H1 (cell line): ENCODE results near the gene ARHGAP10. TPM values are rescaled to one million over a fixed set of nuclear protein-coding genes. Genes with fewer than 3 reads are reported as not detected.

Experiments used
- CTCF ChIA-PET: fragments of 300-600 bp; sonication (Branson Sonifier 250); formaldehyde crosslinking; loops from one replicate; lab custom pipeline; 2021; ENCODE audit not compliant: partially characterized antibody; lab: Charles Lee
- POLR2A ChIA-PET: fragments of 300-600 bp; sonication (Branson Sonifier 250); formaldehyde crosslinking; loops from one replicate; lab custom pipeline; 2021; ENCODE audit warnings: inconsistent platforms; ENCODE audit not compliant: partially characterized antibody; lab: Charles Lee
- DNase-seq, 2 experiments: peaks; one replicate each; pipeline versions ENCODE4 v3.0.0 to v3.0.0-alpha.2; 2010 to 2022; ENCODE audit warnings: low spot score in 2 of 2, low read depth in 1 of 2, mixed read lengths in 1 of 2
- FAIRE-seq: peaks from 2 replicates; lab custom pipeline; 2011; peaks lifted over from hg19 to GRCh38; lab: Jason Lieb, UNC
- H2AFZ ChIP-seq: 2 replicates; pipeline ENCODE4 v1.8.1; 2012; ENCODE audit warnings: low read length, inconsistent platforms
- H2AK5ac ChIP-seq: 2 replicates; pipeline ENCODE4 v1.6.1; 2013; ENCODE audit warnings: low read depth, low read length
- H2BK120ac ChIP-seq: replicated peaks from 2 replicates; pipeline ENCODE3; 2013; ENCODE audit warnings: low read depth, low read length, inconsistent platforms
- H2BK12ac ChIP-seq: 2 replicates; pipeline ENCODE4 v1.6.1; 2013; ENCODE audit warnings: low read depth, low read length
- H2BK15ac ChIP-seq: 2 replicates; pipeline ENCODE4 v1.6.1; 2013; ENCODE audit warnings: low read length
- H2BK20ac ChIP-seq: 2 replicates; pipeline ENCODE4 v1.6.1; 2013; ENCODE audit warnings: low read length
- H2BK5ac ChIP-seq: 2 replicates; pipeline ENCODE4 v1.6.1; 2013; ENCODE audit warnings: low read depth, low read length
- H3K14ac ChIP-seq: 2 replicates; pipeline ENCODE4 v1.6.1; 2013; ENCODE audit warnings: inconsistent platforms; ENCODE audit not compliant: insufficient read length
- H3K18ac ChIP-seq: 2 replicates; pipeline ENCODE4 v1.6.1; 2013; ENCODE audit warnings: low read length; ENCODE audit errors: extremely low read depth
- H3K23ac ChIP-seq: 2 replicates; pipeline ENCODE4 v1.6.1; 2013; ENCODE audit warnings: inconsistent platforms; ENCODE audit not compliant: insufficient read length
- H3K23me2 ChIP-seq: 2 replicates; pipeline ENCODE4 v1.6.1; 2013; ENCODE audit warnings: low read depth, low read length
- H3K27ac ChIP-seq: 2 replicates; pipeline ENCODE4 v1.6.1; 2011; ENCODE audit warnings: low read depth, low read length, inconsistent platforms
- H3K27me3 ChIP-seq, 4 experiments: replicated peaks in 1 of 4; 1 replicate in 1 of 4; 2 replicates in 3 of 4; pipeline versions ENCODE4 v1.6.1 to v1.8.1; 2011 to 2013; ENCODE audit warnings: low read length in 3 of 4, mild to moderate bottlenecking in 3 of 4, inconsistent platforms in 2 of 4, mixed read lengths in 2 of 4, moderate library complexity in 1 of 4; ENCODE audit not compliant: control insufficient read depth in 3 of 4, insufficient read depth in 3 of 4; ENCODE audit errors: extremely low read depth in 1 of 4
- H3K36me3 ChIP-seq, 4 experiments: 2 replicates each; pipeline versions ENCODE4 v1.6.1 to v1.8.1; 2011 to 2013; ENCODE audit warnings: mild to moderate bottlenecking in 4 of 4, low read length in 3 of 4, moderate library complexity in 2 of 4, control low read depth in 1 of 4, inconsistent platforms in 1 of 4; ENCODE audit not compliant: insufficient read depth in 4 of 4, control insufficient read depth in 2 of 4
- H3K4ac ChIP-seq: replicated peaks from 2 replicates; pipeline ENCODE3; 2013; ENCODE audit warnings: low read length, low read depth, mixed read lengths, inconsistent platforms; ENCODE audit not compliant: insufficient read length
- H3K4me1 ChIP-seq, 4 experiments: replicated peaks in 1 of 4; 1 replicate in 1 of 4; 2 replicates in 3 of 4; pipeline versions ENCODE4 v1.6.1 to v1.8.1; 2011 to 2013; ENCODE audit warnings: low read length in 3 of 4, inconsistent platforms in 2 of 4, mixed read lengths in 1 of 4; ENCODE audit not compliant: insufficient read depth in 4 of 4, control insufficient read depth in 3 of 4
- H3K4me2 ChIP-seq, 2 experiments: 2 replicates each; pipeline versions ENCODE4 v1.6.1 to v1.8.1; 2011 to 2013; ENCODE audit warnings: low read depth in 2 of 2, low read length in 2 of 2, control low read depth in 1 of 2, inconsistent platforms in 1 of 2, mild to moderate bottlenecking in 1 of 2; ENCODE audit not compliant: insufficient read depth in 1 of 2
- H3K4me3 ChIP-seq, 4 experiments: fragments of 200-600, 300-600 bp in 1 of 4; sonication (generic), shearing (Covaris generic), sonication (Bioruptor Twin) in 1 of 4; 2 replicates each; pipeline versions ENCODE4 v1.5.1 to v1.8.1; 2011 to 2016; ENCODE audit warnings: low read length in 4 of 4, low read depth in 3 of 4, control low read depth in 2 of 4, inconsistent platforms in 2 of 4, mild to moderate bottlenecking in 2 of 4, mixed read lengths in 1 of 4, moderate library complexity in 1 of 4; ENCODE audit not compliant: insufficient read depth in 2 of 4; ENCODE audit errors: extremely low read depth in 1 of 4
- H3K56ac ChIP-seq: replicated peaks from 2 replicates; pipeline ENCODE3; 2013; ENCODE audit warnings: low read depth, mild to moderate bottlenecking, mixed read lengths, low read length, inconsistent platforms; ENCODE audit not compliant: insufficient read length
- H3K79me1 ChIP-seq: 2 replicates; pipeline ENCODE4 v1.6.1; 2013; ENCODE audit warnings: low read depth, low read length, control low read depth
- H3K79me2 ChIP-seq, 2 experiments: 2 replicates each; pipeline versions ENCODE4 v1.6.1 to v1.8.1; 2012 to 2013; ENCODE audit warnings: low read length in 2 of 2, mild to moderate bottlenecking in 2 of 2, inconsistent platforms in 1 of 2; ENCODE audit not compliant: insufficient read depth in 2 of 2, control insufficient read depth in 1 of 2
- H3K9ac ChIP-seq, 4 experiments: replicated peaks in 1 of 4; 1 replicate in 1 of 4; 2 replicates in 3 of 4; pipeline versions ENCODE4 v1.6.1 to v1.8.1; 2011 to 2013; ENCODE audit warnings: low read depth in 3 of 4, low read length in 3 of 4, control low read depth in 2 of 4, mild to moderate bottlenecking in 2 of 4, moderate library complexity in 2 of 4, inconsistent platforms in 1 of 4; ENCODE audit errors: extremely low read depth in 1 of 4
- H3K9me3 ChIP-seq, 2 experiments: 2 replicates each; pipeline versions ENCODE4 v1.6.1 to v1.8.1; 2012 to 2013; ENCODE audit warnings: mild to moderate bottlenecking in 2 of 2, moderate library complexity in 2 of 2, control low read depth in 1 of 2, inconsistent platforms in 1 of 2, low read depth in 1 of 2, low read length in 1 of 2, mixed read lengths in 1 of 2; ENCODE audit not compliant: insufficient read depth in 2 of 2
- H4K20me1 ChIP-seq, 2 experiments: replicated peaks in 1 of 2; 2 replicates each; pipeline versions ENCODE3 to v1.8.1; 2011 to 2013; ENCODE audit warnings: inconsistent platforms in 2 of 2, low read length in 2 of 2, mild to moderate bottlenecking in 1 of 2; ENCODE audit not compliant: insufficient read depth in 2 of 2, control insufficient read depth in 1 of 2
- H4K5ac ChIP-seq: 2 replicates; pipeline ENCODE4 v1.6.1; 2013; ENCODE audit warnings: low read length, low read depth, mixed read lengths, inconsistent platforms; ENCODE audit not compliant: insufficient read length
- H4K8ac ChIP-seq: 2 replicates; pipeline ENCODE4 v1.8.0; 2013; ENCODE audit warnings: mild to moderate bottlenecking, moderate library complexity, low read length, inconsistent platforms; ENCODE audit not compliant: insufficient read depth; ENCODE audit errors: extremely low read depth
- H4K91ac ChIP-seq: replicated peaks from 2 replicates; pipeline ENCODE3; 2013; ENCODE audit warnings: low read length, mixed read lengths, inconsistent platforms; ENCODE audit not compliant: insufficient read length
- ASH2L ChIP-seq: fragments of 200-600, 300-600 bp; sonication (generic); IDR thresholded peaks from one replicate; pipeline ENCODE4 v1.7.1; 2017; ENCODE audit warnings: low read length
- BRCA1 ChIP-seq: IDR thresholded peaks from 2 replicates; pipeline ENCODE4 v1.6.1; 2012; ENCODE audit warnings: low read depth, low read length, improper control_type of control experiment
- E2F6 ChIP-seq: IDR thresholded peaks from 2 replicates; pipeline ENCODE4 v1.6.1; 2012; ENCODE audit warnings: inconsistent platforms
- HDAC2 ChIP-seq, 2 experiments: fragments of 300-600 bp in 1 of 2; sonication (generic) in 1 of 2; IDR thresholded peaks; 2 replicates each; pipeline ENCODE4 v1.6.1; 2011 to 2012; ENCODE audit warnings: low read depth in 2 of 2, low read length in 2 of 2, mild to moderate bottlenecking in 2 of 2, moderate library complexity in 2 of 2, borderline replicate concordance in 1 of 2, inconsistent platforms in 1 of 2
- KDM1A ChIP-seq: fragments of 200-600, 300-600 bp; sonication (generic); IDR thresholded peaks from 2 replicates; pipeline ENCODE4 v1.7.1; 2016; ENCODE audit warnings: mild to moderate bottlenecking, low read length, borderline replicate concordance
- NANOG ChIP-seq: IDR thresholded peaks from 2 replicates; pipeline ENCODE4 v1.6.1; 2011; ENCODE audit warnings: low read length, low read depth, mild to moderate bottlenecking, inconsistent platforms; ENCODE audit not compliant: insufficient read depth, poor library complexity, severe bottlenecking
- RAD21 ChIP-seq, 2 experiments: IDR thresholded peaks in 1 of 2; conservative IDR thresholded peaks in 1 of 2; 2 replicates each; pipeline ENCODE4 v1.6.1; 2011; ENCODE audit warnings: low read depth in 2 of 2, low read length in 2 of 2, improper control_type of control experiment in 1 of 2, inconsistent platforms in 1 of 2, mild to moderate bottlenecking in 1 of 2, moderate library complexity in 1 of 2
- RXRA ChIP-seq: IDR thresholded peaks from 2 replicates; pipeline ENCODE4 v1.6.1; 2011; ENCODE audit warnings: low read depth, mild to moderate bottlenecking, low read length, moderate library complexity; ENCODE audit not compliant: insufficient read depth
- SP2 ChIP-seq: IDR thresholded peaks from 2 replicates; pipeline ENCODE4 v1.6.1; 2012; ENCODE audit warnings: mild to moderate bottlenecking, low read length, inconsistent platforms
- TBP ChIP-seq: IDR thresholded peaks from 2 replicates; pipeline ENCODE4 v1.6.1; 2011; ENCODE audit warnings: low read depth, low read length, improper control_type of control experiment
- USF2 ChIP-seq: IDR thresholded peaks from 2 replicates; pipeline ENCODE4 v1.6.1; 2011; ENCODE audit warnings: low read length, improper control_type of control experiment
- YY1 ChIP-seq: IDR thresholded peaks from 2 replicates; pipeline ENCODE4 v1.6.1; 2011; ENCODE audit warnings: low read depth, mild to moderate bottlenecking, low read length
- WGBS, 2 experiments: shearing (Covaris generic) in 1 of 2; methylation state at CpG; one replicate each; pipeline versions ENCODE4 v1.1.6 to v1.1.7; 2013 to 2015; ENCODE audit warnings: low lambda C conversion rate in 2 of 2, mixed read lengths in 2 of 2, inconsistent platforms in 1 of 2, low coverage in 1 of 2, missing lambda C conversion rate in 1 of 2; ENCODE audit not compliant: insufficient replicate concordance in 2 of 2, insufficient coverage in 1 of 2, insufficient read length in 1 of 2; ENCODE audit errors: extremely low coverage in 1 of 2, missing lambda C conversion rate in 1 of 2; 5-methylcytosine and 5-hydroxymethylcytosine counted together
- polyA plus RNA-seq, 7 experiments: library from polyadenylated mRNA; depleted of rRNA in 3 of 7; stranded (reverse) in 5 of 7; unstranded in 2 of 7; fragments of >200 nt in 5 of 7; fragments of 200-250 nt in 2 of 7; gene quantifications; 1 replicate in 5 of 7; 2 replicates in 1 of 7; 4 replicates in 1 of 7; pipeline versions ENCODE4 v1.2.1 to v1.2.3, GENCODE V29; 2011 to 2013; ENCODE audit warnings: missing spikeins in 2 of 7, mixed read lengths in 2 of 7
- total RNA-seq: library from RNA; stranded (reverse); fragmentation: NEBNext Ultra II Directional; extraction: Animal tissue kit (Norgen Biotek cat#: 25700); gene quantifications from 2 replicates; pipeline ENCODE4 v1.2.1, GENCODE V29; 2021

ARHGAP10 gene
- total and polyA plus RNA-seq, 2 of the 8 experiments (the other 6 are each of a cell fraction or from before 2014, with no cell fraction given), result 3.7 to 6.1 TPM

GRCh38 chr4:148061795-148062194, 329.9 kb downstream of the ARHGAP10 start:
- Histone ChIP-seq H3K4me3 (no peak overlapping the region), H3K4me2 (no peak overlapping the region), H3K14ac (no peak overlapping the region), H3K4ac (no peak overlapping the region), H2AFZ (no peak overlapping the region), H3K23ac (no peak overlapping the region), H2BK15ac (no peak overlapping the region), H4K5ac (no peak overlapping the region), H2BK12ac (no peak overlapping the region), H3K27ac (no peak overlapping the region), H2BK120ac (no peak overlapping the region), H3K9ac (no peak overlapping the region), H3K27me3 (no peaks in the 10 kb centered on the region), H3K18ac (no peak overlapping the region), H4K20me1 (no peaks in the 10 kb centered on the region), H3K4me1 (peaks cover 0 to 7% (median 4%) of the 10 kb centered on the region in 4 experiments; a peak in 2 of 7 replicates), H2BK20ac (no peak overlapping the region), H4K91ac (no peak overlapping the region), H3K36me3 (no peaks in the 10 kb centered on the region), H3K9me3 (no peaks in the 10 kb centered on the region), H3K79me1 (no peaks in the 10 kb centered on the region; the same call in 1 of the 2 replicates), H2BK5ac (no peak overlapping the region), H3K23me2 (no peaks in the 10 kb centered on the region), H3K56ac (no peak overlapping the region), H2AK5ac (no peak overlapping the region), H3K79me2 (no peaks in the 10 kb centered on the region), H4K8ac (no peak overlapping the region)
- DNase-seq (no peak), FAIRE-seq (no peak)
- CTCF ChIA-PET, result interaction anchor here (0.5 to 1.4 kb wide), 8 partner anchors 9 to 373 kb away, joined by 3 to 6 read pairs (median 3); no protein-coding TSS in a partner anchor
- WGBS, 2 experiments, result 66% methylated on average over 8 of the region's 8 CpGs; no CpG with 5 or more reads in 1 of the 2 experiments
- POLR2A ChIA-PET, result no interaction called here
- TF ChIP-seq RXRA, result no peak
- TF ChIP-seq ASH2L, result no peak
- no peak for TF ChIP-seq BRCA1
- no peak for TF ChIP-seq HDAC2 (IDR thresholded peaks at IDR 0.05; ENCODE audit: borderline replicate concordance in 1 of 2, low read depth in 2 of 2, low read length in 2 of 2)
- no peak for TF ChIP-seq E2F6
- no peak for TF ChIP-seq TBP
- no peak for TF ChIP-seq SP2
- no peak for TF ChIP-seq RAD21 (IDR thresholded peaks at IDR 0.05 in 1 of 2, conservative IDR thresholded peaks at IDR 0.05 in 1 of 2; ENCODE audit: low read depth in 2 of 2, low read length in 2 of 2)
- TF ChIP-seq KDM1A, result no peak
- no peak for TF ChIP-seq USF2
- no peak for TF ChIP-seq YY1
- TF ChIP-seq NANOG, result no peak
